HG03045 (cell line): ENCODE measurements around the gene GPRC5D.

ENCODE experiments used
- ATAC-seq: cut with Tn5 transposase; IDR thresholded peaks from one replicate; pipeline ENCODE4 v1.9.1; 2021; ENCODE audit warnings: mild to moderate bottlenecking, moderate library complexity; ENCODE audit not compliant: unreplicated experiment

GPRC5D gene

DNA sequence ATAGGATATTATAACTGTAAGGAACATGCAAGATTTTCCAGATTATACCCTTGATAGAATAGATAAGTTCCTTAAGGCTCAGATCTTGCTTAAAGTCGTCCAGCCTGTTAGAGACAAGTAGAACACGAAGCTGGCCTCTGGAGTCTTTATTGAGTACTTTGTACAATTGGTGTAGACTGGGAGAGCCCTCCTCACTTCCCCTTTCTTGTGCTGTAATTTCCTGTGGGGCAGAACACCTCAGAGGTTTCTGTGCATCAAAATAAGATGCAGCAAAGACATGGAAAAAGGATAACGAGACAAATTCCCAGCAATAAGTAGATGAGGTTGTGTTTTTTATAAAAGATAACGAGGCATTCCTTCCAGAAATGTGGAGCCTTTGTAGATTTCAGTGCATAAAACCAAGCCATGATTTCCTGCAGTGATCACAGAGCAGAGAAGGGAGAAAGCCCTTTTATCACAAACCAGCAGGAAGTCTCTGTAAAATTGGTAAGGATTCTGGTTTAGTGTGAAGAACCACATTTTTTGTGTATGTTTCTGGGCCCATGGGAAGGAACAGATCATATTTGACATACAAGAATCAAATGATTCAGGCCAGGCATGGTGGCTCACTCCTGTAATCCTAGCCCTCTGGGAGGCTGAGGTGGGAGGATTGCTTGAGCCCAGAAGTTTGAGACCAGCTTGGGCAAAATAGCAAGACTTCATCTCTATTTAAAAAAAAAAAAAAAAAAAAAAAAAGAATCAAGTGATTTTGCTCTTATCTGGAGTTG, 42.6 kb downstream of the GPRC5D start:
- ATAC-seq, result no peak

DNA sequence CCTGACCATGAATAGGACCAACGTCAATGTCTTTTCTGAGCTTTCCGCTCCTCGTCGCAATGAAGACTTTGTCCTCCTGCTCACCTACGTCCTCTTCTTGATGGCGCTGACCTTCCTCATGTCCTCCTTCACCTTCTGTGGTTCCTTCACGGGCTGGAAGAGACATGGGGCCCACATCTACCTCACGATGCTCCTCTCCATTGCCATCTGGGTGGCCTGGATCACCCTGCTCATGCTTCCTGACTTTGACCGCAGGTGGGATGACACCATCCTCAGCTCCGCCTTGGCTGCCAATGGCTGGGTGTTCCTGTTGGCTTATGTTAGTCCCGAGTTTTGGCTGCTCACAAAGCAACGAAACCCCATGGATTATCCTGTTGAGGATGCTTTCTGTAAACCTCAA, 43.3 kb downstream of the GPRC5D start:
- no peak for ATAC-seq

DNA sequence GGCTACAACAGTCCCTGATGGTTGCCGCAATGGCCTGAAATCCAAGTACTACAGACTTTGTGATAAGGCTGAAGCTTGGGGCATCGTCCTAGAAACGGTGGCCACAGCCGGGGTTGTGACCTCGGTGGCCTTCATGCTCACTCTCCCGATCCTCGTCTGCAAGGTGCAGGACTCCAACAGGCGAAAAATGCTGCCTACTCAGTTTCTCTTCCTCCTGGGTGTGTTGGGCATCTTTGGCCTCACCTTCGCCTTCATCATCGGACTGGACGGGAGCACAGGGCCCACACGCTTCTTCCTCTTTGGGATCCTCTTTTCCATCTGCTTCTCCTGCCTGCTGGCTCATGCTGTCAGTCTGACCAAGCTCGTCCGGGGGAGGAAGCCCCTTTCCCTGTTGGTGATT, 43.7 kb downstream of the GPRC5D start:
- no peak for ATAC-seq

DNA sequence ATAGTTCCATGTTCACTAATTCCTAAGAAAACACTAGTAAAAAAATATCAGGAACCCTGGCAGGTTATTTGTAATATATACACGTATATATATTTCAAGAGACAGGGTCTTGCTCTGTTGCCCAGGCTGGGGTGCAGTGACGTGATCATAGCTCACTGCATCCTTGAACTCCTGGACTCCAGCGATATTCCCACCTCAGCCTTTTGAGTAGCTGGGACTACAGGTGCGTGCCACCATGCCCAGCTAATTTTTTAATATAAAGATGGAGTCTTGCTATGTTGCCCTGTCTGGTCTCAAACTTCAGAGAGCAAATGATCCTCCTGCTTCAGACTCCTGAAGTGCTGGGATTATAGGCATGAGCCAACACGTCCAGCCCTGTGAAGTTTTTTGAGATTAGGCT, 44.4 kb downstream of the GPRC5D start:
- ATAC-seq, result no peak

DNA sequence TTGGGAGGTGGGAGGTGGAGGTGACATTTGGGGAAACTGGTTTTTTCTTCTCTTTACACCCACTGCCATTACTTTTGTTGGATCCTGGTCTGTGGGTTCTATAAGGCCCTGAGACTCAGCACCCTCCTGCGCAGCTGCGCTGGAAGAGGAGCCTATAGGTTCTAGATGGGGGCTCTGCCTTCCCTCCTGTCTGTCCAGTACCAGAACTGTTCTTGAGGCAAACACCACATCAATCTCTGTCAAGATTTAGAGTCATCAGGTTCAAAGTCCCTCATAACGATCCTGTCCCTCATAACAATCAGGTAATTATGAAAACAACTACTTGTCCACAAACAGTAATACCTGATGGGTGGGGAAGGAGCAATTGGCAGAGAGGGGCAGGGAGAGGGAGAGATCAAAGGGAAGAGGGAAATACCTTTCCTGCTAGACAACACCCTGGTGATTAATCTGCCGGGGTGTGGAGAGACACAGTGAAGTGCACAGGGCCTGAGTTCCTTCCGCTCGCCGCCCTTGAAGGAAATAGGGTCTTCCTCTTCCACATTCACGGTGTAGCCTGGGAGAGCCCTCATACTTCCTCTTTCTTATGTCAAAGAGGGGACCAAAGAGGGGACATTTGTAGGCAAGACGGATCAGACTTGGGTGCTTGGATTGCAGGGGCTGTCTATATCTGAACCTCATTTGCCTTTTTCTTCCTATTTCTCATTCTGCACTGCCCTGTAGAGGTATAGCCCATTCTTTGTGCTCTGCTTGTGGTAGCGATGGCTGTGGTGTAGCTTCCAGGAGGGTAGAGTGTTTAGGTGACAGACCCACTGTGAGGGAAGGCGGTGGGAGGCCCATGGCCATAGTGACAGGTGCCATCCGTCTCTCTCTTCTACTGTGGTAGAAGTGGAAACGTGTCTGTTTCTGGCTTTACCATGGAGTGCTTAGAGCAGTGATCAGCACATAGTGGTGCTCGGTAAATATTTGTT, 48.0 kb downstream of the GPRC5D start:
- no peak for ATAC-seq

DNA sequence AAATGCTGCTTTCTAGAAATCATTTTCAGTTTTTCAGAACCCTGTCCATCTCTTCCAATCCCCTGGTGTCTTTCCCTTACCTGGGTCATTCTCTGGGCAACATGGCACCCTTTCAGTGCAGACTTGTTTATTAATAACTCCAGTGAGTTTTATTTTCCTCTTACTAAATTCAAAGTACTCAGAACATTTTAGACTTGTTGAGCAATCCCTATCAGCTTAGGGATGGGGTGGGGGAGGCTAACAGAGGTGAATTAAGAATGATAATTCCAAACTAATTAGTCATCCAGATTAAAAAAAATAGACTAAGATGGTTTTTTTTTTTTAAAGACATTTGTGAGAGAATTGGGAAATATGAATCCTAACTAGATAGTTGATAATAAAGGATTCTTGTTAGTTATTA, 49.9 kb downstream of the GPRC5D start:
- no peak for ATAC-seq

DNA sequence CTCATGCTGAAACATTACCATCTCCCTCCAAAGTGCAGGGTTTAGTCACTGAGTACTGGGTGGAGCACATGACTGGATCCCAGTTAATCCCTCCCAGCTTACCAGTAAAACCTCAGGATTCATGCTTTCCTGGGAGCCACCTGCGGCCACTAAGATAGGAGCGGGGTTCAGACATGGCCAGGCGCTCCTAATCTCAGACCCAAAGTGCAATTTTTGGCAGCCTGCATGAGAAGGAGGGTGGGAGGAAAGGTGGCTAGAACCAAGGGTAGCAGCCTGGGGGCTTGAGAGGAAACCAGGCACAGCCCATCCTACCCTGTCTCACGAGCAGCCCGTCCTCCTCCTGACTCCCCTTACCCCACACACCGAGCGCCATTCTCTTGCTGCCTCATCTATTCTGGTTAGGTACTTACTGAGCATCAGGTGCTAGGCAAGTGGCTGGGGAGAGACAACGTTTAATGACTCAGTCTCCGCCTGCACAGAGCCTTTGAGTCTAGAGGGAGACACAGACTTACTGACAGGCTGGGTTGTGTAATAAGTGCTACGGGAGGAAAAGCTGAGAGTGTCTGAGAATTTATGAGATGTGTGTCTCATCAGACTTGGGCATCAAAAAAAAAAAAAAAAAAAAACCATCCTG, 50.7 kb downstream of the GPRC5D start:
- ATAC-seq, result no peak

DNA sequence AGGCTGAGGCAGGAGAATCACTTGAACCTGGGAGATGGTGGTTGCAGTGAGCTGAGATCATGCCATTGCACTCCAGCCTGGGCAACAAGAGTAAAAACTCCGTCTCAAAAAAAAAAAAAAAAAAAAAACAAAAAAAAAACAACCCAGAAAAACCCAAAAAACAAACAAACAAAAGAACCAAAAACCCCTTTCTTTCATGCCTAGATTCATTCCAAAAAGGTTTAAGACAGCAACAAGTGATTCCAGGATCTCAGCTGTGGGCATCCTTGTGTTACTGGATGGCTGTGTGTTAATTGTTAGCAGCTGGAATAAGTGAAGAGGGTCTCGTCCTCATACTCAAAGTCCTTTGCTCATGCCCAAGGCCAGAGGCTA, 51.2 kb downstream of the GPRC5D start:
- ATAC-seq, result no peak

DNA sequence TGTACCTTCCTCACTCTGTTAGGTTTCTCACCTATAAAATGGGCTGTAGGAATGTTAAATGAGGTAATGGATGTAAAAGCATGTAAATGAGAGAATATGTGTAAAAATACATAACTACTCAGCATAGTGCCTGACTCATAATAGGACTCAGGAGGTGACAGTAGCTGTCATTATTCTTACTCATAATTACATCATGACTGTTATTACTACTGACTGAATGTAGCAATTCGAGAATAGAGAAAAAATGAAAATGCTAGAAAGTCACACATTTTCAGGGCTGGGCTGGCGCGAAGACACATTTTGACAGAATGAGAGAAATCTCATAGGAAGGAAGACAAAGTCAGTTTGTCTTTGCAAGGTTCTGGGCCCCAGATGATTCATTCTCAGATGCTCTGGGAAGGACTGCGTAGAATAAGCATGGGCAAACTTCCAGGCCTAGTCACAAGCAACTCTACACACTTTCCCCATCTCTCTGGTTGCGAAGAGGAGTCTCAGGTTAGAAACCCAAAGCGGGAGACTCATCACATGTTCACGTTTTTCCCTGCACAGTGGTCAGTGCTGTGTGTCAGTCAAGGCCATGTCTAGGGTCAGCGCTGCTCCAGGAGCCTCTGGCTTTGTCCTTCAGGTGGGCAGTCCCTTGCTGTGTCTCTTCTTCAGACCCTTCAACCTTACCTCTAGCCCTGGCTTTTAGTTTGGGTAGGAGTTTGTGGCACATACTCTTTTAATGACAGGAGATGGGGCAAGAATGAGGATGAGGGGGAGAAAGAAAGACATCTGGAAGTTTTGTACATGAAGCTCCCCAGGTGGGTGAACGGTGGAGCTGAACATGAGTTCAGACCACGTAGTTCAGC, 52.2 kb downstream of the GPRC5D start:
- peak; percentile 82 for ATAC-seq

DNA sequence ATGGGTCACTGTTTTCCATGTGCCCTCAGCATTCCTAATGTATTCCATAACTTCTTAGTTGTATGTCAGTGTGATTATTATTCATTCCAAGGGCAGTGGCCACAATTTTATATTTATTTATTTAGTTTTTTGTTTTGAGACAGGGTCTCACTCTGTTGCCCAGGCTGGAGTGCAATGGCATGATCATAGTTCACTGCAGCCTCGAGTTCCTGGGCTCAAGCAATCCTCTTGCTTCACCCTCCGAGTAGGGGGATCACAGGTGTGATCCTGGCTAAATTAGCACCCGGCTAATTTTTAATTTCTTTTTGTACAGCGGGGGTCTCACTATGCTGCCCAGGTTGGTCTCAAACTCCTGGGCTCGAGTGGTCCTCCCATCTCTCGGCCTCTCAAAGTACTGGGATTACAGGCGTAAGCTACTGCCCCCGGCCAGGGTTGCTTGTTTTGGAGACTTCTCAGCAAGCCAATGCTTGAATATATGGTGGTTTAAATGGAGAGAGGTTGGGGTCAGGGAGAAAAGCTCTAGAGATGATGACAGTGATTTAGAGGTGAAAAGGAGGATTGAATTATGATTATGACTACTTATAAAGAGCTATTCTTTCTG, 53.0 kb downstream of the GPRC5D start:
- no peak for ATAC-seq

DNA sequence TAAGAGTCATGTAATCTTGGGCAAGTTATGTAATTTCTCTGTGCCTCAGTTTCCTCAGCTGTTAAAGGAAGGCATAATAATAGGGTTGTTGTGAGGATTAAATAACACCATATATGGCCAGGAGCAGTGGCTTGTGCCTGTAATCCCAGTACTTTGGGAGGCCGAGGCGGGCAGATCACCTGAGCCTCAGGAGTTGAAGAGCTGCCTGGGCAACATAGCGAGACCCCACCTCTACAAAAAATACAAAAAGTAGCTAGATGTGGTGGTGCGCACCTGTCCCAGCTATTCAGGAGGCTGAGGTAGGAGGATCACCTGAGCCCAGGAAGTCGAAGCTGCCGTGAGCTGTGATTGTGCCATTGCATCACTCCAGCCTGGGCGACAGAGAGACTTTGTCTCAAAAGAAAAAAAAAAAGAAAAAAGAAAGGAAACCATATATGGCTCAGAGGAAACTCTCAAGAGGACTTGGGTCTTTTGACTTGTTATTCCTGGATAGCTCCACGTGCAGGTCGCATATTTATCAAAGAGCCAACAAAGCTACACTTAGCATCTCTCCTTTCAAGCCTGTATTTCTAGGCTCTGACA, 53.7 kb downstream of the GPRC5D start:
- no peak for ATAC-seq

DNA sequence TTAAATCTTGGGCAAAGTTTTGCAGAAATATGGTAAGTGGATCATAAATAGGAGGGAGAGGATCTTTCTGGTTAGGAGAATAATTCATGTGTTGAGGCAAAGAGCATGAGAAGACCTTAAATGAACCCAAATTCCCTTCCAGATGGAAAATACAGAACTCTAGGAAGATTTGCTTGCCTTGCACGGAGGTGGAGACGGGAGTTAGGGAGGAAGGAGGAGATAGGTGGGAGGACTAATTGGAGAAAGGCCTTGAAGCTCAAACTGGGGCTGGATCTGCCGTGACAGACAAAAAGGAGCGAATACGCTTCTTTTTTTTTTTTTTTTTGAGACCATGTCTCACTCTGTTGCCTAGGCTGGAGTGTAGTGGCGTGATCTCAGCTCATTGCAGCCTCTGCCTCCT, 54.7 kb downstream of the GPRC5D start:
- ATAC-seq, result no peak

DNA sequence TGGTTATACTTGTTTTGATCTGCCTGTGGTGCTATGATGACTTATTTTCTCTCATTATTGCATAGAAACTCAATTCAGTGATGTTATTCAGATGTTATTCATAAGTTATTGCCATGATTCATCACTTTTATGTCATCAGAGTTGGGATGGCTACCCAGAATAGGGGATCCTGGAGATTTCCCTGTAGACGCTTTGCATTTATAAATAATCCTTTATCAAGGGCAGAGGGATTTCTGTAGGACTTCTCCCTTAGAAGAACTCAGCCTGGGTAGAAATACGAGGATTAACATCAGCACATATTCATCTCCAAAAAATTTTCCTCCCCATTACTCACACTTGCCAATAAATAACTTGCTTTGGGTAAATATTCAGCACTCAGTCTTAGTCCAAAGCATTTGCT, 55.7 kb downstream of the GPRC5D start:
- no peak for ATAC-seq

DNA sequence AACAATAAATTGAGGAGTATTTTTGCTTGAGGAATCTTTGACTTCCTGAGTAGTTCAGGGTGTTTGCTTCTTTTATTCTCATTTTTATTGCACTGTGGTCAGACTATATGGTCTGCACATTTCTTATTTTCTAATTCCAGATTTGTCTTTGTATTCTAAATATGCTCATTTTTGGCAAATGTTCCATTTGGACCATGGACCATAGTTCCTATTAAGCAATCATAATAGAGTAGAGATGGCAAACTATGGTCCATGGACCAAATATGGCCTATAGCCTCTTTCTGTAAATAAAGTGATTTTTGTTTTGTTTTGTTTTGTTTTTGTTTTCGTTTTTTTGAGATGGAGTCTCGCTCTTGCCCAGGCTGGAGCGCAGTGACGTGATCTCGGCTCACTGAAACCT, 58.5 kb downstream of the GPRC5D start:
- no peak for ATAC-seq

DNA sequence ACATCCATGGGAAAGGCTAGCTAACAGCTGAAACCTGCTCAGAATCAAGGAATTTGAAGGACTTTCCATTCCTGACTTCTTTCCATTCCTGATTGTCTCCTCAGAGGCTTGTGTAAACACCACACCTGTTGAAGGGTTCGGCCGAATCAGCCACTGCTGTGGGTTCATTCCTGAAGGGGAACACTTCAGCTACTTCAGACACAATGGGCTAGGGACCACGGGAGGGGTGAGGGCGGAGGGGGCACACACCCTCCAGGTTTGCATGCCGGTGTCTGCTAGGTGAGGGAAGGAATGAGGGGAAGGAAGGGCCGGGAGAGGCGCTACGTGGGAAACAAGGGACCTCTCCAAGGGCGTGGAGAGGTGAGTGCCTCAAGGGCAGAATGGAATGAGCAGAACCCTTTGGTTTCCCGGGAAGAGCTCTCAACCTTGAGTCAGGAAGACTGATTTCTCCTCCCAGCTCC, 59.3 kb downstream of the GPRC5D start:
- no peak for ATAC-seq

DNA sequence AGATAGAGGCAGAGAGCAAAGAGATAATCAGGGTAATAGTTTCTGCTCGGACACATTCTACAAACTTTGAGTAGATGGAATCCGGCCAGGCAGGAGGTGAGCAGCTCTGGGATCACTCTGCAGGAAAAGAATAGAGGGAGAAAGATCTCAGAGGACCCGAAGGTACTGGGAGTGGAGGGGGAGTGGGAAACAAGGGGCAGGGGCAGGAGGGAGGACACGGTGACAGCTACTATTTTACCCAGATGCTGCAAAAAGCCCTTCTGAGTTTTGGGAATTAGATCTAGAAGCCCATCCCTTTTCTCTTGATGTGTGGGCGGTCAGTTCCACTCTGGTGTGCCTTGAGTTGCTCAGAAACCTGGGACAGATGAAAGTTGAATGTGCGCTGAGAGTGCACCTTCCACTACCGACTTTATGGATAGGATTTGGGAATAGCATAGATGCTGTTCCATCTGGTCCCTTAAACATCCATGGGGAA, 60.1 kb downstream of the GPRC5D start:
- no peak for ATAC-seq

DNA sequence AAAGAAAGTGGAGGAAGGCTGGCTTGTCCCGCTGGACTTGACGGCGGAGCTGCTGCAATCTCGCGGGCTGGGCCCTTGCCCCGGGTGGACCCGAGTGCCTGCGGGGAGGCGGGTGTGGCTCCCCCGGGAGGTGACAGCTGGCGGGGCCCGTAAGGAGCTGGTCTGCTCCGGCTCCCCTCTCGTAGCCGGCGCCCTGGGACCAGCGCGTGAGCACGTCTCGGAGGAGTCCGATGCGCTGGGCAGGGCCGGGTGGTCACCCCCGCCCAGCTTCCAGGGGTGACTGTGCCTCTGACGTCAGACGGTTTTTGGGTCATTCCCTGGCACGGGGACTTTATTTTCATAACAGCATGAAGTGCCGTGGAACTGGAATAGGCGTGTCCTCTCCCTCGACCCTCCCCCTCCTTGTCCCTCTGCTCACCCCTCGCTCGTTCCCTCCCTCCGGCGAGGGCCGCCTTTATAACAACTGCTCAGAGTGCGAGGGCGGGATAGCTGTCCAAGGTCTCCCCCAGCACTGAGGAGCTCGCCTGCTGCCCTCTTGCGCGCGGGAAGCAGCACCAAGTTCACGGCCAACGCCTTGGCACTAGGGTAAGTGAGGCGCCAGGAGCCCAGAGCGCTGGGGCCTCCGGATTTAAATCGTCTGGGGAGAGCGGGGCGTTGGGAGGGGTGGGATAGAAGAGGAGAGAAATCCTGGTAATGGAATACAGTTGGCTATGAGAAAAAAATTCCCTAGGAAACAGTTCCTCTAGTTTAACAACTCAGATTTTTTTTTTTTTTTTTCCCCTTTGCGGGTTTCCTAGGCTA, 60.7 kb downstream of the GPRC5D start, which contains the start of gene GPRC5A:
TSS of gene GPRC5A (plus strand) at position 483 of the 801 bp plus-strand sequence. CDS start 16,688 bp downstream, outside the sequence.
- no peak for ATAC-seq
